GM19397 (cell line): ENCODE data around the gene TBC1D14.
"Not testable (repeated sequence)": the region's sequence is repeated elsewhere in the genome, so short reads cannot be mapped to it uniquely, and the experiment has no call there.

Source experiments
- ATAC-seq: cut with Tn5 transposase; IDR thresholded peaks from one replicate; pipeline ENCODE4 v1.9.1; 2021; ENCODE audit warnings: mild to moderate bottlenecking, moderate library complexity; ENCODE audit not compliant: unreplicated experiment

TBC1D14 gene

DNA sequence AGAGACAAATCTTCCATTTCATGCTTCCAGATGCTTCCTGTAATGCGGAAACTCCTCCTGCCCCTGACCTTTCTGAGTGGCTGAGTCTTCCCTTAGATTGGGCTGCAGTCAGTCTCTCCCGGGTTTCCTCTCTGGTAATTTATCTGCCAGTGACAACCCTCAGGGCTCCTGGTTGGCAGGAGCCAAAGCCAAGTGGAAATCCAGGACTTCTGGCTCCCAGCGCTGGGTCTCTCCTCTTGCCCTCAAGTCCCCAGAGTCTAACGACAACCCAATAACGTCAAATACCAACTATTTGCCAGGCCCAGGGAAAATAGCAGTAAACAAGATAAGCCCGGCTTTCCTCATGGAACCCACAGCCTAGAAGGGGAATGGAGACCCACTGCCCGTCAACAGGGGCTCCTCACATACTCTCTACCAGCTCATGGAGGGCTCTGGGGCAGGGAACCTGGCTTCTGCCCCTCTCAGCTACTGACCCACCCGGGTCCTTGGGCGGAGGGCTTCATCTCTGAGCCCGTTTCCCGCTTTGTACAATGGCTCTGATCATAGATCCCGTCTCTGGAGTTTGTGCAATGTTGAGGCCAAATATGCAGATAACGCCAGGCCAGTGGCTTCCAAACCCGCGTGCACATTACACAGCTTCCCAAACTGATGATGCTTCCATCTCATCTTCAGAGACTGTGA, 1.1 kb upstream of the TBC1D14 start:
- ATAC-seq: no peak

- ATAC-seq: peak; percentile 29
Measured at GRCh38 chr4:6909970-6910339, 329 bp downstream of the TBC1D14 start.

DNA sequence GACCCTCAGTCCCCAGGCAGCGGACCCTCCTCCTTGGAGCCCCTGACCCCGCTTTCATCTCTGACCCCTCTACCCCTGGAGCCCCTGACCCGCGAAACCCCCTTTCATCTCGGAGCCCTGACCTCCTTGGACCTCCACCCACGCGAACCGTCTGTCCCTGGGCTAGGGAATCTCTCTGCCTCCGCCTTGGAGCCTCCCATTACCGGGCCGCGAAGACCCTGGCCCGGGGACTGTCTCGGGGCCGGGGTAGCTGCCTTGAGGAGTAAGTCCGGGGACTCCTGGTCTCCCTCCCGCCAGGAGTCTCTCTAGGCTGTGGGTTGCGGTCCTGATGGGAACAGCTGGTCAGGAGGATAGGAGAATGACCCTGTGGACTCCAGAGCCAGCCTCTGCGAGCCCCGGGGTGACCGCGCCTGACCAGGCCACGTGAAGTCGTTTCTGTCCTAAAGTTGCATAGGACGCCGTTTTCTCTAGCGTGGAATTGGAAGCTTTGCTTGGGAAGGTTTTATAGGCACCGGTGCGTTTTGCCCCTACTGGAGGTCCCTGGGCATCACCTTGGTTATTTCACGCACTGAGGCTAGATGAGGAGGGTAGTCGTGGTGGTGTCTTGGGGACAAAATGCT, 824 bp downstream of the TBC1D14 start:
- ATAC-seq: no peak

DNA sequence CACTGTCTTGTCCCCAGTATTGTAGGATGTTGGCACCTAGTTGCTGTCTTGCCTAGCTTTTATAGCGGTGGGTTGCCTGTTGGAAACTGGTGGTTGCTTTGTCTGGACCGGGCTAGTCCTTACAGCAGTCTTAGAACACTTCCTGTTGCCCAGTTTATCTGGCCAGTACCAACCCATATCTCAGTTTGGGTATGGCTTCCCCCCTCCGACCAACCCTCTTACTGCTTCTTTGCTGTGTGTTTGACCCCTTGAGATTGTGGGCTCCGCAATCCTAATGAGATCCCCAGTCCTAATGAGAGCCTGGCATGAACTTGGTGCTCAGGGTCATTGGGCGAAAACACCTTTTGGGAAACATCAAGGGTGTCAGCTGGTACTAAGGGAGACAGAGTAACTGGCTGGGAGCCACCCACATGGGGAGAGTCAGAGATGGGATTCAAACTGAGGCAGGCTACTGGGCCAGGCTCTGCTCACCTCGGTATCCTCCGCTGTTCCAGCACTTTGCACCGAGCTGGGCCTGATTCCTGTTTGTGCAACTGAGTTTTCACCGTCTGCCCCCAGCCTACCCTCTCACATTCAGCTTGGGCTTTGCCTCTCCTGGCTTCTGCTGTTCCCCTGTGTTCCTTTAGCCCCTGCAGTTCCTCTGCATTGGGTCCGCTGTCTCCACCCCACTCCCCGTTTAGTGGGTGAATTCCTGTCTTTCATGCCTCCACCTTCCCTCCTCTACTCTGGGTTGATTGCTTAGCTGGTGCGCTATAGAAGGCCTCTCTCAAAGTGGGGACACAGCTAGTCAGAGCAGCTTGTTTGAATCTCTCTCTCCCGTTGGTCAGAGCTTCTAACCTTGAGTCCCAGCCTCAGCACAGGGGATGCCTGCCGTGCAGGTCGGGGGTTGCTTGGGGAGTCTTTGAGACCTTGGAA, 1.6 kb downstream of the TBC1D14 start:
- ATAC-seq: no peak

DNA sequence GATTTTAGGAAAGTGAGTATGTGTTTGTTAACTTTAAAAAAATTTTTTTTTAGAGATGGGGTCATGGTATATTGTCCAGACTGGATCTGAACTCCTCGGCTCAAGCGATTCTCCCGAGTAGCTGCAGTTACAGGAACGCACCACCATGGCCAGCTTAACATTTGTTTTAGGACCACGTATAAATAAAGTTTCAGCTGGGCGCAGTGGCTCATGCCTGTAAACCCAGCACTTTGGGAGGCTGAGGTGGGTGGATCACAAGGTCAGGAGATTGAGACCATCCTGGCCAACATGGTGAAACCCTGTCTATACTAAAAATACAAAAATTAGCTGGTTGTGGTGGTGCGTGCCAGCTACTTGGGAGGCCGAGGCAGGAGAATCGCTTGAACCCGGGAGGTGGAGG, 2.3 kb downstream of the TBC1D14 start:
- not testable (repeated sequence) for ATAC-seq

DNA sequence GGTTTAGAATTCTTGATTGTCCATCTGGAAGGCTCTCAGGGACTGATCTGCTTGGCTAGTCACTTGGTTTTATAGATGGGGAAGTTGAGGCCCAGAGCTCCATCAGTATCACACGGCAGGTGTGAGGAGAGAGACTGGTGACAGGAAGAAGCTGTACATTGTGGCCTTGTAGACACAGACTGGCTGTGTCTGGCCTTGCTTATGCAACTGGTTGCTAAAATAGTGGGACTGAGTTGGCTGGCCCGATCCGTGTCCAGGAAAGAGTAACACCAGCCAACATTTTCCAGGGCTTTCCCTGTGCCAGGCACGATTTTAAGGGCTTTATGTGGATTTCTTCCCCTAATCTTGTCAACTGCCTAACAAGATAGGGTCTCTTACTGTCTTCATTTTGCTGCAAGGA, 2.8 kb downstream of the TBC1D14 start:
- no peak for ATAC-seq

GRCh38 chr4:6913350-6913905, 3.8 kb downstream of the TBC1D14 start:
- ATAC-seq: no peak

DNA sequence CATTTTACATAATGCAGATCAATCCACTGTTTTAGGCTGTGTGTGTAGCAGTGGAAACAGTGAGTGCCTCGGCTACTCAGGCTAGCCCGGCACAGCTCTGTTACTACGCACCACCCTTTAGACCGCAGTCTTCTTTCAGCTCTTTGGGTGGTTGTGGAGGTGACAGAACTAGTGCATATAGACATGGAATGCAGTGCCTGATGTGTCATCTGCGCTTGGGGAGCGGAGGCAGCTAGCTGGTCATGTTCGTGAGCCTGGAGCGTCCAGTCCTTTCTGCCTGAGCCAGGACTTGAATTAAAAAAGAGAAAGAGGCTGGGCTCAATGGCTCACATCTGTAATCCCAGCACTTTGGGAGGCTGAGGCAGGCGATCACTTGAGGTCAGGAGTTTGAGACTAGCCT, 4.8 kb downstream of the TBC1D14 start:
- no peak for ATAC-seq

GRCh38 chr4:6915041-6916005, 5.7 kb downstream of the TBC1D14 start:
- ATAC-seq: no peak

GRCh38 chr4:6916069-6916586, 6.5 kb downstream of the TBC1D14 start:
- ATAC-seq: no peak

- no peak for ATAC-seq
Measured at GRCh38 chr4:6916587-6917460, 7.2 kb downstream of the TBC1D14 start.

GRCh38 chr4:6917461-6918271, 8.0 kb downstream of the TBC1D14 start:
- peak; percentile 77 for ATAC-seq

GRCh38 chr4:6918338-6918737, 8.7 kb downstream of the TBC1D14 start:
- ATAC-seq: no peak

DNA sequence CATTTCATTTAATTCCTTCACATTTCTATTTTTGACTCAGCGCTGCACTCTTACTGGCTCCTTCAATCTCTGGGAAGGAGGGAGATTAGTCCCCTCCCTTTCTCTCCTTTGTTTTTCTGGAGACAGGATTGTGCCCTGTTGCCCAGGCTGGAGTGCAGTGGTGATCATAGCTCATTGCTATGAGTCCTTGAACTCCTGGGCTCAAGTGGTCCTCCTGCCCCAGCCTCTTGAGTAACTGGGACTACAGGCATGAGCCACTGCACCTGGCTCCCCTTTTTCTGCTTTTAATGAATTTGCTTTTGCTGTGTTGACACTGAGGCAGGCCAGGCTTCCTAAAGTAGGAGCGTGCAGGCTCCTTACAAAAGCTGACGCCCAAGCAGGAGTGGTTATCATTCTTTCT, 10.5 kb downstream of the TBC1D14 start:
- ATAC-seq: no peak

DNA sequence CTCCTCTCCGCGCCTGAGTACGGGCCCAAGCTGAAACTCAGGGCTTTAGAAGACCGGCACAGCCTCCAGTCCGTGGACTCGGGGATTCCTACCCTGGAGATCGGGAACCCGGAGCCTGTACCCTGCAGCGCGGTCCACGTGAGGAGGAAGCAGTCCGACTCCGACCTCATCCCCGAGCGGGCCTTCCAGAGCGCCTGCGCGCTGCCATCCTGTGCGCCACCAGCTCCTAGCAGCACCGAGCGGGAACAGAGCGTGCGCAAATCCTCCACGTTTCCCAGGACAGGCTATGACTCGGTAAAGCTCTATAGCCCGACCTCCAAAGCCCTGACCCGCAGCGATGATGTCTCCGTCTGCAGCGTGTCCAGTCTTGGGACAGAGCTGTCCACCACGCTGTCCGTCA, 13.9 kb downstream of the TBC1D14 start:
- ATAC-seq: no peak

DNA sequence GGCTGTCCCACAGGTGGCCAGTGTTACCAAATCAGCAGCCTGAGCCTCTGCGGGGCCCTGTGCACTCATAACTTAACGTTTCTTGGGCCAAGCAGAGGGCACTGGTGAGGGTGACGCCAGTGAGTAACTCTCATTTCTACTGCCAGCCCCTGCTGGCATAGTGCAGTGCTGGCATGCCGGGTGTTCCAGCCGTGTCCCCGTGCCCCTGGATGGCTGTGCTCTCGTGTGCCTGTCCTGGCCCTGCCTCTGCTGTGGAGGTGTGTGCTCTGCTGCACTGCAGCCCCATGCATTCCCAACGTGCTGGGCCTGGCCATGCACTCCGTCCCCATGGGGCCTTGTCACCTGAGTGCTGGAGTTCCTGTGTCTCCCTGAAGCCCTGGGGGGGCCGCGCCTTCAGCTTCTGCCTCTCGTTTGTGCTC, 14.7 kb downstream of the TBC1D14 start:
- no peak for ATAC-seq

DNA sequence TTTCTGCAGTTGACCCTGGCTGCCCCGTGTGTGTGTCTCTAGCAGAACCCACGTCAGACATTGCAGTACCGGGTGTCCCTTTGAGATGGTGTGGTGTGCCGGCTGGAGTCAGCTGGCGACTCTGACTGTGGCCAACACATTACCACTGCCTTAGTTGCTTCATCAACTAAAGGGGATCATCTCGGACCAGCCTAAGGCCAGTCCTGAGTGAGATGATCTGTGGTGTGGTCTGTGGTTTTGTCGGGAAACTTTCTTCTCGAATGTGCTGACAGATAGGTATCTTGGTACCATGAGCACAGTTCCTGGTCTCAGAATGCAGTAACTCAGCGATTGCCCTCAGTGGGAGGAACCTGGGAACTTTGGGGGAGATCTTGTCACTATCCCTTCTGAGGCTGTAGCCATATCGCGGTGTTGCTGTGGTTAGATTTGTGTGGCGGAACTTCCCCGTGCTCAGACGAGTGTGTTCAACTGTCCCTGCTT, 15.8 kb downstream of the TBC1D14 start:
- no peak for ATAC-seq

DNA sequence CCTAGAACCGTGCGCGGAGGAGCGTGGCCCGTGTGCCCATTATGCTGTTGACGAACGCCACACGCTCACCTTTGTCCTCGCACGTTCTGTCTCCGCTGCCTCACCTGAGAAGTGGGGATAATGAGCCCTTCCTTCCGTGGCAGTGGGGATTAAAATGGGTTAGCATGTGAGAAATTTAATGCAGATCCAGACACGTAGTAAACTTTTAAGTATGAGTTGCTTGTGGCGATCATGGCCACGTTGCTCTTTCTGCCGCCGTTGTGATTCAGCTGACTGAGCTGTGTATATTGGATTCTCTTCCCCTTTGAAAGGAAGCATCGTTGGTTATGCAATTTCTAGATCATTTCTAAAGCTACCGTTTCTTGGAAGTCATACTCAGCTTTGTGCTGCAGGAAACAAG, 16.5 kb downstream of the TBC1D14 start:
- no peak for ATAC-seq
